ENCODE measurements around the gene LMAN1. TPM values are rescaled to one million over a fixed set of nuclear protein-coding genes. Genes with fewer than 3 reads are reported as not detected.

LMAN1 gene
- polyA plus RNA-seq, 1 donor from 2014 or later = 49.8 TPM

DNA sequence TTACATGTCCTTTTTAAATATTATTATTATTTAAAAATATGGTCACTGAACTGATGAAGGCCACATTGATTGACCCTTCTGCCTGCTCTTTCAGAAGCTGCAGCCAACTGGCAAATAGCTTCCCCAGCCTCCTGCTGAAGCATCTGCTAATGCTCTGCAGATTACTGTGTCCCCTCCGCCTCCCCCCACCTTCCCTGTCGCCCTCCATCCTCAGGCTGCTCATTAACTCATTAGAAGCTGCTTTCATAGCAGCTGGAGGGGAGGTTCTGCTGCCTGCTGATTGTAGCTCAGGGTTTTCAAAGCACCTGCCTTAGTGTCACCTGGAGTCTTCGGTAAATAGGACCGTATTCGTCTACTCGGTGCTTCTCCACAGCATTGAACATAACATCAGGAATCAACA, 24.8 kb upstream of the LMAN1 start:
- no peak overlapping the region for H2AFZ ChIP-seq (ENCODE audit: low read depth, low read length)
- no peaks in the 10 kb centered on the region for H3K36me3 ChIP-seq (ENCODE audit: insufficient read depth, low read length)
- no peaks in the 10 kb centered on the region for H3K79me2 ChIP-seq (replicated peaks; ENCODE audit: insufficient read depth, low read length)
- no peaks in the 10 kb centered on the region for H3K9me2 ChIP-seq (ENCODE audit: insufficient read depth, low read length)
- H3K27me3 ChIP-seq (ENCODE audit: insufficient read depth, low read depth, low read length) = peaks cover 65% of the 10 kb centered on the region
- H3K27ac ChIP-seq (ENCODE audit: low read length) = no peak overlapping the region
- no peak overlapping the region for H3K4me3 ChIP-seq (ENCODE audit: low read length)
- no peaks in the 10 kb centered on the region for H3K9me3 ChIP-seq (ENCODE audit: low read length)
- TF ChIP-seq EZH2 (IDR thresholded peaks at IDR 0.05; ENCODE audit: borderline replicate concordance, insufficient read depth, low read length, poor library complexity, severe bottlenecking) (no peak), POLR2AphosphoS5 (IDR thresholded peaks at IDR 0.05) (peak; percentile 41)
- H3K4me2 ChIP-seq (ENCODE audit: low read length) = no peak overlapping the region
- H3F3A ChIP-seq (ENCODE audit: insufficient read depth, low read length, poor library complexity, severe bottlenecking) = peaks cover 3% of the 10 kb centered on the region
- H3K9ac ChIP-seq (ENCODE audit: low read length) = no peak overlapping the region
- no peaks in the 10 kb centered on the region for H4K20me1 ChIP-seq (ENCODE audit: insufficient read depth)

DNA sequence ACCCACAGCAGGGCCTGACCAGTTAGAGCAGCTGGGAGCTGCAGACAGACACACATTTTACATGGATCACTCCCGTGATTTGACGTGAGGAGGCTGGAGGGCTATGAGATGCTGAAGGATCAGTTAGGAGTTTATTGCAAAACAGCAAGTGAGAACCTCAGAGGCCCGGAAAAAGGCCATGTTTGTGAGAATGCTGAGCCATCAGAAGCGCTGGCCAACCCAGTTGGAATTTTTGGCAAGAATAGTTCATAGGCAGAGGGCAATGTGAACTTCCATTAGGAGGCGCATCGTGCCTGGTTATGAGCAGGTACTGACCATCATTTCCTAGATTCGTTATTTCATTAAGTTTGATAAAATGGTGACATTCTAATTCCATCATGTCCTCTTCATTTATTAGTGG, 23.3 kb upstream of the LMAN1 start:
- Histone ChIP-seq H3K9me2 (ENCODE audit: insufficient read depth, low read length) (no peaks in the 10 kb centered on the region), H3K4me2 (ENCODE audit: low read length) (no peak overlapping the region), H3K4me3 (ENCODE audit: low read length) (no peak overlapping the region), H3K36me3 (ENCODE audit: insufficient read depth, low read length) (no peaks in the 10 kb centered on the region), H3K9ac (ENCODE audit: low read length) (no peak overlapping the region), H2AFZ (ENCODE audit: low read depth, low read length) (no peak overlapping the region), H3F3A (ENCODE audit: insufficient read depth, low read length, poor library complexity, severe bottlenecking) (peaks cover 1% of the 10 kb centered on the region), H3K27me3 (ENCODE audit: insufficient read depth, low read depth, low read length) (peaks cover 61% of the 10 kb centered on the region), H3K9me3 (ENCODE audit: low read length) (no peaks in the 10 kb centered on the region), H3K79me2 (replicated peaks; ENCODE audit: insufficient read depth, low read length) (no peaks in the 10 kb centered on the region), H3K27ac (ENCODE audit: low read length) (no peak overlapping the region), H4K20me1 (ENCODE audit: insufficient read depth) (no peaks in the 10 kb centered on the region)
- TF ChIP-seq, protein P1, sequence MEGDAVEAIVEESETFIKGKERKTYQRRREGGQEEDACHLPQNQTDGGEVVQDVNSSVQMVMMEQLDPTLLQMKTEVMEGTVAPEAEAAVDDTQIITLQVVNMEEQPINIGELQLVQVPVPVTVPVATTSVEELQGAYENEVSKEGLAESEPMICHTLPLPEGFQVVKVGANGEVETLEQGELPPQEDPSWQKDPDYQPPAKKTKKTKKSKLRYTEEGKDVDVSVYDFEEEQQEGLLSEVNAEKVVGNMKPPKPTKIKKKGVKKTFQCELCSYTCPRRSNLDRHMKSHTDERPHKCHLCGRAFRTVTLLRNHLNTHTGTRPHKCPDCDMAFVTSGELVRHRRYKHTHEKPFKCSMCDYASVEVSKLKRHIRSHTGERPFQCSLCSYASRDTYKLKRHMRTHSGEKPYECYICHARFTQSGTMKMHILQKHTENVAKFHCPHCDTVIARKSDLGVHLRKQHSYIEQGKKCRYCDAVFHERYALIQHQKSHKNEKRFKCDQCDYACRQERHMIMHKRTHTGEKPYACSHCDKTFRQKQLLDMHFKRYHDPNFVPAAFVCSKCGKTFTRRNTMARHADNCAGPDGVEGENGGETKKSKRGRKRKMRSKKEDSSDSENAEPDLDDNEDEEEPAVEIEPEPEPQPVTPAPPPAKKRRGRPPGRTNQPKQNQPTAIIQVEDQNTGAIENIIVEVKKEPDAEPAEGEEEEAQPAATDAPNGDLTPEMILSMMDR (IDR thresholded peaks at IDR 0.05; ENCODE audit: poor library complexity, severe bottlenecking) = no peak
- TF ChIP-seq SMC3 (conservative IDR thresholded peaks at IDR 0.05; ENCODE audit: poor library complexity) (no peak), EZH2 (IDR thresholded peaks at IDR 0.05; ENCODE audit: borderline replicate concordance, insufficient read depth, low read length, poor library complexity, severe bottlenecking) (no peak), MXI1 (conservative IDR thresholded peaks at IDR 0.05; ENCODE audit: poor library complexity, severe bottlenecking) (no peak), TAF1 (IDR thresholded peaks at IDR 0.05; ENCODE audit: low read depth) (no peak), POLR2AphosphoS5 (IDR thresholded peaks at IDR 0.05) (no peak), RAD21 (conservative IDR thresholded peaks at IDR 0.05) (no peak), EP300 (conservative IDR thresholded peaks at IDR 0.05; ENCODE audit: poor library complexity, severe bottlenecking) (no peak)
- TF ChIP-seq, protein P2, sequence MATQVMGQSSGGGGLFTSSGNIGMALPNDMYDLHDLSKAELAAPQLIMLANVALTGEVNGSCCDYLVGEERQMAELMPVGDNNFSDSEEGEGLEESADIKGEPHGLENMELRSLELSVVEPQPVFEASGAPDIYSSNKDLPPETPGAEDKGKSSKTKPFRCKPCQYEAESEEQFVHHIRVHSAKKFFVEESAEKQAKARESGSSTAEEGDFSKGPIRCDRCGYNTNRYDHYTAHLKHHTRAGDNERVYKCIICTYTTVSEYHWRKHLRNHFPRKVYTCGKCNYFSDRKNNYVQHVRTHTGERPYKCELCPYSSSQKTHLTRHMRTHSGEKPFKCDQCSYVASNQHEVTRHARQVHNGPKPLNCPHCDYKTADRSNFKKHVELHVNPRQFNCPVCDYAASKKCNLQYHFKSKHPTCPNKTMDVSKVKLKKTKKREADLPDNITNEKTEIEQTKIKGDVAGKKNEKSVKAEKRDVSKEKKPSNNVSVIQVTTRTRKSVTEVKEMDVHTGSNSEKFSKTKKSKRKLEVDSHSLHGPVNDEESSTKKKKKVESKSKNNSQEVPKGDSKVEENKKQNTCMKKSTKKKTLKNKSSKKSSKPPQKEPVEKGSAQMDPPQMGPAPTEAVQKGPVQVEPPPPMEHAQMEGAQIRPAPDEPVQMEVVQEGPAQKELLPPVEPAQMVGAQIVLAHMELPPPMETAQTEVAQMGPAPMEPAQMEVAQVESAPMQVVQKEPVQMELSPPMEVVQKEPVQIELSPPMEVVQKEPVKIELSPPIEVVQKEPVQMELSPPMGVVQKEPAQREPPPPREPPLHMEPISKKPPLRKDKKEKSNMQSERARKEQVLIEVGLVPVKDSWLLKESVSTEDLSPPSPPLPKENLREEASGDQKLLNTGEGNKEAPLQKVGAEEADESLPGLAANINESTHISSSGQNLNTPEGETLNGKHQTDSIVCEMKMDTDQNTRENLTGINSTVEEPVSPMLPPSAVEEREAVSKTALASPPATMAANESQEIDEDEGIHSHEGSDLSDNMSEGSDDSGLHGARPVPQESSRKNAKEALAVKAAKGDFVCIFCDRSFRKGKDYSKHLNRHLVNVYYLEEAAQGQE (IDR thresholded peaks at IDR 0.05; ENCODE audit: borderline replicate concordance) = no peak

DNA sequence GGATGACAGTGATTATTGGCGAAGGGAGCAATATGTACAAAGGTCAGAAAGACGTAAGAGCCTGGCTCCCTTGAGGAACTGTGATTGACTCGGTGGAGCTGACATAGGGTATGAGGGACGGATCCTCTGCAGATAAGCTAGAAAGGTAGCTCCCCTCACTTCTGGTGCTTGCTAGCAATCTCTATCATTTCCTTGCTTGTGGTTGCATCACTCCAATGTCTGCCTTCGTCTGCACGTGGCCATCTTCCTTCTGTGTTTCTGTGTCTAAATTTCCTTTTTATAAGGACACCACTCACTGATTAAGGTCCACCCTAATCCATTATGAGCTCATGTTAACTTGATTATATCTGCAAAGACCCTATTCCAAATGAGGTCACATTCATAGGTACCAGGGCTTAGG, 22.9 kb upstream of the LMAN1 start:
- TF ChIP-seq MXI1 (conservative IDR thresholded peaks at IDR 0.05; ENCODE audit: poor library complexity, severe bottlenecking) (no peak), RAD21 (conservative IDR thresholded peaks at IDR 0.05) (no peak), SMC3 (conservative IDR thresholded peaks at IDR 0.05; ENCODE audit: poor library complexity) (no peak), EZH2 (IDR thresholded peaks at IDR 0.05; ENCODE audit: borderline replicate concordance, insufficient read depth, low read length, poor library complexity, severe bottlenecking) (no peak), EP300 (conservative IDR thresholded peaks at IDR 0.05; ENCODE audit: poor library complexity, severe bottlenecking) (no peak), TAF1 (IDR thresholded peaks at IDR 0.05; ENCODE audit: low read depth) (no peak), POLR2AphosphoS5 (IDR thresholded peaks at IDR 0.05) (no peak)
- TF ChIP-seq, protein P1 (IDR thresholded peaks at IDR 0.05; ENCODE audit: poor library complexity, severe bottlenecking) = no peak
- TF ChIP-seq, protein P2 (IDR thresholded peaks at IDR 0.05; ENCODE audit: borderline replicate concordance) = no peak
- Histone ChIP-seq H4K20me1 (ENCODE audit: insufficient read depth) (no peaks in the 10 kb centered on the region), H3K9me3 (ENCODE audit: low read length) (no peaks in the 10 kb centered on the region), H3K79me2 (replicated peaks; ENCODE audit: insufficient read depth, low read length) (no peaks in the 10 kb centered on the region), H2AFZ (ENCODE audit: low read depth, low read length) (no peak overlapping the region), H3K27me3 (ENCODE audit: insufficient read depth, low read depth, low read length) (peaks cover 61% of the 10 kb centered on the region), H3K9ac (ENCODE audit: low read length) (no peak overlapping the region), H3K4me2 (ENCODE audit: low read length) (no peak overlapping the region), H3F3A (ENCODE audit: insufficient read depth, low read length, poor library complexity, severe bottlenecking) (no peaks in the 10 kb centered on the region), H3K27ac (ENCODE audit: low read length) (no peak overlapping the region), H3K9me2 (ENCODE audit: insufficient read depth, low read length) (no peaks in the 10 kb centered on the region), H3K4me3 (ENCODE audit: low read length) (no peak overlapping the region), H3K36me3 (ENCODE audit: insufficient read depth, low read length) (no peaks in the 10 kb centered on the region)
